WERI-Rb-1 (cell line): Measurements from ENCODE around the gene TUFM.

Experiments used
- DNase-seq: peaks from one replicate; pipeline ENCODE4 v3.0.0-alpha.2; 2020
- H3K27ac ChIP-seq: fragments of 250-450 bp; sonication (Bioruptor Pico); 2 replicates; pipeline ENCODE4 v1.5.1; 2020; ENCODE audit warnings: mild to moderate bottlenecking, moderate library complexity
- H3K27me3 ChIP-seq: fragments of 250-450 bp; sonication (Bioruptor Pico); 2 replicates; pipeline ENCODE4 v1.5.1; 2021; ENCODE audit warnings: mild to moderate bottlenecking, low read depth, moderate library complexity; ENCODE audit not compliant: insufficient read depth, severe bottlenecking
- H3K36me3 ChIP-seq: fragments of 250-450 bp; sonication (Bioruptor Pico); 2 replicates; pipeline ENCODE4 v1.5.1; 2020; ENCODE audit warnings: mild to moderate bottlenecking, moderate library complexity
- H3K4me3 ChIP-seq: 2 replicates; pipeline ENCODE4 v1.5.1; 2011; ENCODE audit warnings: low read depth, mild to moderate bottlenecking, control low read depth, low read length
- H3K9me3 ChIP-seq: fragments of 250-450 bp; sonication (Bioruptor Pico); 2 replicates; pipeline ENCODE4 v1.5.1; 2021; ENCODE audit warnings: mild to moderate bottlenecking, moderate library complexity; ENCODE audit not compliant: severe bottlenecking
- TF ChIP-seq, protein P1 (sequence below): IDR thresholded peaks from 2 replicates; pipeline ENCODE4 v1.5.1; 2011; ENCODE audit warnings: low read depth, mild to moderate bottlenecking, control low read depth, inconsistent platforms, low read length

TUFM gene

DNA sequence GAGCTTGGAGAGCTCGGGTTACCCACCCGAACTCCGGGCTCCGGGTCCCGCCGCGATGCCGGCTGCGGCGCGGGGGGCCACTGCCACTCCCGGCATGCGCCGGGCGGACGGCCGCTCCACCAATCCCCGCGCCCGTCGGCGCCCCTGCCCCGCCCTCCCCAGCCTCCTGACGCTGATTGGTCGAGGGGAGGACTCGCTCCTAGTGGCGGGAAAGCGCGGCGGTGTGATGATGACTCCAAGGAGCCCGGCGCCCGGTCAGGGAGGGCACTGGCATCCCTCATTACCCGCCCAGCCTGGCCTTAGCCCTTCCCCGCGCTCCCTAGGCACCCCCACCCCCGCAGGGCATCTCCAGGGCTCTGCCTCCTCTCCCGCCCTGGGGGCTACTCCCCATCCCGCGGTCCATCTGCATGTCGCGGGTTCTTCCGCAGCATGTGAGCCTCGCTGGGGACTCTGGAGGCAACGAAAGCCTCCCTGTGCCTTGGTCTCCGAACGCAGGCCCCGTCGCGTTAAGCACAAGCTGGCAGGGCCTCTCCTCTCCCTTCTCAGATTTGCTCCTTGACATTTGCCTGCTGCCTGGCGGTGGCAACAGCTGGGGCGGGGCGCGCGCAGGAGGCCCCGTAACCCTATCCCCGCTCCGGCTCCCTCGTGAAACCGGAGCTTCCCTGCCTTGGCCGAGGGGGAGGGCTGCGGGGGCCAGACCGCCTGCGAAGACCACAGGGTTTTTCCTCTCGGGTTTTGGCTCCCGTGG is 33.9 kb upstream of the TUFM start:
- TF ChIP-seq, protein P1, sequence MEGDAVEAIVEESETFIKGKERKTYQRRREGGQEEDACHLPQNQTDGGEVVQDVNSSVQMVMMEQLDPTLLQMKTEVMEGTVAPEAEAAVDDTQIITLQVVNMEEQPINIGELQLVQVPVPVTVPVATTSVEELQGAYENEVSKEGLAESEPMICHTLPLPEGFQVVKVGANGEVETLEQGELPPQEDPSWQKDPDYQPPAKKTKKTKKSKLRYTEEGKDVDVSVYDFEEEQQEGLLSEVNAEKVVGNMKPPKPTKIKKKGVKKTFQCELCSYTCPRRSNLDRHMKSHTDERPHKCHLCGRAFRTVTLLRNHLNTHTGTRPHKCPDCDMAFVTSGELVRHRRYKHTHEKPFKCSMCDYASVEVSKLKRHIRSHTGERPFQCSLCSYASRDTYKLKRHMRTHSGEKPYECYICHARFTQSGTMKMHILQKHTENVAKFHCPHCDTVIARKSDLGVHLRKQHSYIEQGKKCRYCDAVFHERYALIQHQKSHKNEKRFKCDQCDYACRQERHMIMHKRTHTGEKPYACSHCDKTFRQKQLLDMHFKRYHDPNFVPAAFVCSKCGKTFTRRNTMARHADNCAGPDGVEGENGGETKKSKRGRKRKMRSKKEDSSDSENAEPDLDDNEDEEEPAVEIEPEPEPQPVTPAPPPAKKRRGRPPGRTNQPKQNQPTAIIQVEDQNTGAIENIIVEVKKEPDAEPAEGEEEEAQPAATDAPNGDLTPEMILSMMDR: no peak
- Histone ChIP-seq H3K9me3 (no peaks in the 10 kb centered on the region), H3K27me3 (no peaks in the 10 kb centered on the region), H3K4me3 (peak overlapping the region; percentile 66), H3K36me3 (peaks cover 8% of the 10 kb centered on the region), H3K27ac (peak overlapping the region; percentile 95)
- peak; percentile 90 for DNase-seq

DNA sequence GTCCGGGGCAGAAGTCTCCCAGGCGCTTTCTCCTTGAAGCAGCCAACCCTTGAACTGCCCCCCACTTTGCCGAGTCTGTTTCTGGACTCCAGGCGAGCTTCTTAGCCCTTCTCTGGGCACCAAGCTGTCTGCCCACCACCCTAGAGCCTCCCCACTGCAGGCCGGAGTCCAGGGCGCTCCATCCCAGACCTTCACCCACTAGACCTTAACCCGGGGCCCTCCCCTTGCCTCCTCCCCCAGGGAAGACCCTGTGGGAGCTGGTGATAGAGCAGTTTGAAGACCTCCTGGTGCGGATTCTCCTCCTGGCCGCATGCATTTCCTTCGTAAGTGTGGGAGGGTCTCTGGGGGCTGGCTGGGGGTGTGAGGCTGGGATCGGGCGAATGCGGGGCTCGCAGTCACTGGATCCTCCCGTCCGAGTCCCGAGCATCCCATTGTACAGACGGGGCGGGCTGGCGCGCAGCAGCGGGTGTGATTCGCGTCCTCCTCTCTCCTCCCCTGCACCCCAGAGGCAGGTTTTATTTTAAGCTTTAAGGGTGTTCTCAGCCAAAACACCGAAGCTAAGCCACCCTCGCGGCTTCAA is 33.2 kb upstream of the TUFM start:
- Histone ChIP-seq H3K27ac (peak overlapping the region; percentile 95), H3K4me3 (peak overlapping the region; percentile 66), H3K9me3 (no peaks in the 10 kb centered on the region), H3K27me3 (no peaks in the 10 kb centered on the region), H3K36me3 (peaks cover 13% of the 10 kb centered on the region)
- no peak for DNase-seq
- TF ChIP-seq, protein P1: no peak

DNA sequence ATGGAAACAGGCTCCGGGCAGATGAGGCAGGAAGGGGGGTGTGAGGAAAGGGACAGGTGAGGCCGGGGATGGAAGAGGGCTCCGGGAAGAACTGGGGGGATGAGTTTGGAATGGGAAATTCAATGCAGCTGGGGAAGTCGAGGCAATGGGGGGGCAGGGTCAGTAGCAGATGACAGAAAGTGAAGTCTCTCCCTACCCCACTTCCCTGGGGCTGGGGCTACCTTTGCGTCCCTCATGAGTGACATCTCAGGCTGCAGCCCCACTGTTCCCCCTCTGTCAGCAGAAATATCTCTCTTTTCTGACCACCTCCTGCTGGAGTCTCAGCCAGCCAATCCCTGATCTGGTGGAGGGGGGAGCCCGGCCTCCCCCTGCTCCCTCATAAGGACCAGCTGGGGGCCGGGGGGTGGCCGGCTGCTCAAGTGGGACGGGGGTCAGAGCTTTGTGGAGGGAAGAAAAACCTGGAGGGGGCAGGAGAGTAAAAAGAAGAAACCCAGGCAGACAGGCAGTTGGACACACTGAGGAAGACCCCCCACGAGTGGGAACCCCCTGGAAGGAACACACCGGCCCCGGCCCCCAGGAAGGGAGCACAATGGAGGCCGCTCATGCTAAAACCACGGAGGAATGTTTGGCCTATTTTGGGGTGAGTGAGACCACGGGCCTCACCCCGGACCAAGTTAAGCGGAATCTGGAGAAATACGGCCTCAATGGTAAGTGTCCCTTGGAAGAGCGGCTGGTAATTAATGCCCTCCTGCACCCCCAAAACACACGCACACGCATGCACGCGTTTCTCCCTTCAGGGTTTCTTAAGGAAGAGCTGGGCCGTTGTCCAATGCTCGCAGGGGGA is 32.2 kb upstream of the TUFM start, which contains the start of gene ATP2A1:
Gene ATP2A1, plus strand, starts transcription at position 406 of the 844 bp plus-strand sequence. Its CDS starts 184 bp downstream, at position 590.
- peaks cover 16% of the 10 kb centered on the region for H3K36me3 ChIP-seq
- H3K9me3 ChIP-seq: no peaks in the 10 kb centered on the region
- peak within 1 kb of the TSS; percentile 66 for H3K4me3 ChIP-seq
- TF ChIP-seq, protein P1: no peak
- H3K27ac ChIP-seq: peak within 1 kb of the TSS; percentile 95
- H3K27me3 ChIP-seq: no peaks in the 10 kb centered on the region
- DNase-seq: no peak

DNA sequence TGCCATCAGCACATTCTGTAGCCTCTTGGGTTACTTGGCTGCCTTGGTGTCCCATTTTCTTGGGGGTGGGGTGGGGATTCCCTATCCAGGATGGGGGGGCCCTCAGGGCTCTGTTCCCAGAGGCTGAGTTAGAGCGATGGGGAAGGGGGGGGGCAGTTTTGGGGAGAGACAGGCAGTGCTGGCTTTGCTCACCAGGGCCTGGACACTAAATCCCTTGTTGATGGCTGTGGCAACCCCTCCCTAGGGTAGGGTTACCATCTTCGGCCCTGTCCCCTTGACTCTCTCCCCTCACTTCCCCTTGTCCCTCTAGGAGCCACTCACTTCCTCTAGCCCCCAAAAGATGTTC is 31.5 kb upstream of the TUFM start:
- TF ChIP-seq, protein P1: no peak
- Histone ChIP-seq H3K9me3 (no peaks in the 10 kb centered on the region), H3K4me3 (no peak overlapping the region), H3K27ac (peak overlapping the region; percentile 95), H3K36me3 (peaks cover 16% of the 10 kb centered on the region), H3K27me3 (no peaks in the 10 kb centered on the region)
- no peak for DNase-seq

DNA sequence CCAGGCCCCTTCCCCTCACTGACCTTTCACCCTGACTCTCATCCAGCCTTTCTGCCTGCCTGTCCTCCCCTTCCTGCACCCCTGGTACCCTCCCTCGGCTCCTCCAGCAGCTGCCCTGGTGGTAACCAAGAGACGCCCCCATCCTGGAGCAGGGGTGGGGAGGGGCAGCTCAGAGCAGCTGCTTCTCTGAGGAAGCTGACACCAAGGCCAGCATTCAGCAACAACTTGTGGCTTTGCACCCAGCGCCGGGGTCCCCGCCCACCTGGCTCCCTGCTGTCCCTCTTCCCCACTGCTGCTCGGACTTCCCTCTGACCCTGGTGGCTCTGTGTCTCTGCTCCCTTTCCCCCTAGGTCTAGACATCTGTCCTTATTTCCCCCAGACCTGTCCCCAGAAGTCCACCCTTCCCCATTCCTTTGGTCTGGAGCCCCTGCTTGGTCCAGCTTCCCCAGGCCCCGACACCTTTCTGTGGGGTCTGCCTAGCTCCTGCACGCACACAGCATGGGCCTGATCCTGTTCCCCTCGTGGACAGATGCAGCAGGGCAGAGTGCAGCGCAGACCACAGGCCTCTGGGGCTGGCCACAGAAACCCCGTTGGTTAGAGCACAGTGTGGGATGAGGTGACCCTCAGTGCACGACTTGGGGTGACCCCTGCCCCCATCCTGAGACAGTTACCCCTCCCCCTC is 31.0 kb upstream of the TUFM start:
- Histone ChIP-seq H3K4me3 (no peak overlapping the region), H3K9me3 (no peaks in the 10 kb centered on the region), H3K27me3 (no peaks in the 10 kb centered on the region), H3K27ac (peak overlapping the region; percentile 95), H3K36me3 (peaks cover 18% of the 10 kb centered on the region)
- peak; percentile 63 for DNase-seq
- TF ChIP-seq, protein P1: peak; percentile 30
